Measurements from ENCODE around the gene SPSB2.

DNA sequence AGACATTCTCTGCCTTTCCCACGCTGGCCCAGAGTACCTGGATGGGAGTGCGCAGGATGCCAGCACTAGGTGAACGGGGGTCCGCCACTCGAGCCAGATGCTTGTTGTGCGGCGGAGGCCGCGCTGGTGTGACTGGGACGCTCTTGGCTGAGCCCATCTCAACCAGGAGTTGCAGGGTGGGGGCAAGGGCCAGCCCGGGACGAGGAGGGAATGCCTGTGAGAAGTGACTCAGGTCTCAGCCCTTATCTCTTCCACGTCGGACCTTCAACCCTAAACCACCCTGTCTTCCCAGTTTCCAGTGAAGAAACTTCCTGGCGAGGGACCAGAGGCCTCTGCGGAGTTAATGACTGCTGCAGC is 22.3 kb downstream of the SPSB2 start:
- no peak for TF ChIP-seq CTCF (IDR thresholded peaks at IDR 0.05; ENCODE audit: low read depth, low read length, poor library complexity, severe bottlenecking)
- no peak for TF ChIP-seq EZH2phosphoT487 (IDR thresholded peaks at IDR 0.05; ENCODE audit: borderline replicate concordance, low read length)
